Measurements from ENCODE around the gene DSCAM. TPM values are rescaled to one million over a fixed set of nuclear protein-coding genes. Genes with fewer than 3 reads are reported as not detected.

The DSCAM gene
- total and polyA plus RNA-seq, 8 donors, result 0.37 TPM; not detected in 7

- TF ChIP-seq EP300 (IDR thresholded peaks at IDR 0.05) (no peak), POLR2A (IDR thresholded peaks at IDR 0.05) (no peak), POLR2AphosphoS5 (IDR thresholded peaks at IDR 0.05) (no peak)
- H3K4me1 ChIP-seq, result no peaks in the 10 kb centered on the region
- WGBS, 5 donors, result 49 to 73% (median 62%) methylated on average over 6 of the region's 6 CpGs
- H3K4me3 ChIP-seq, result no peak overlapping the region
- no peaks in the 10 kb centered on the region for H3K9me3 ChIP-seq
- peak in 1 of 2 donors; percentile 24 for DNase-seq
- intact Hi-C loops (cut with DNase I; ENCODE audit: low total_unique reads), result no loop called here
- H3K27me3 ChIP-seq, result peaks cover 0 to 18% (median 0%) of the 10 kb centered on the region in 3 donors
- no peak overlapping the region for H3K27ac ChIP-seq
- no peaks in the 10 kb centered on the region for H3K36me3 ChIP-seq
Observed at GRCh38 chr21:39980241-39980820, 866.6 kb downstream of the DSCAM start.

GRCh38 chr21:39979321-39979720, 867.6 kb downstream of the DSCAM start:
- TF ChIP-seq CTCF (IDR thresholded peaks at IDR 0.05) (no peak), EP300 (IDR thresholded peaks at IDR 0.05) (no peak), POLR2A (IDR thresholded peaks at IDR 0.05) (no peak), POLR2AphosphoS5 (IDR thresholded peaks at IDR 0.05) (no peak)
- no peaks in the 10 kb centered on the region for H3K9me3 ChIP-seq
- no peaks in the 10 kb centered on the region for H3K4me1 ChIP-seq
- no peak overlapping the region for H3K27ac ChIP-seq
- 75 to 85% (median 77%) methylated on average over 8 of the region's 8 CpGs for WGBS, 5 donors
- no peak for DNase-seq
- peaks cover 0 to 22% (median 0%) of the 10 kb centered on the region in 3 donors for H3K27me3 ChIP-seq
- H3K4me3 ChIP-seq, result no peak overlapping the region
- no peaks in the 10 kb centered on the region for H3K36me3 ChIP-seq
- intact Hi-C loops (cut with DNase I; ENCODE audit: low total_unique reads), result no loop called here

- Histone ChIP-seq H3K36me3 (no peaks in the 10 kb centered on the region), H3K4me3 (no peak overlapping the region), H3K4me1 (no peaks in the 10 kb centered on the region), H3K27me3 (peaks cover 0 to 22% (median 0%) of the 10 kb centered on the region in 3 donors), H3K27ac (no peak overlapping the region), H3K9me3 (no peaks in the 10 kb centered on the region)
- no peak for TF ChIP-seq POLR2A (IDR thresholded peaks at IDR 0.05)
- no peak for TF ChIP-seq POLR2AphosphoS5 (IDR thresholded peaks at IDR 0.05)
- no peak for TF ChIP-seq CTCF (IDR thresholded peaks at IDR 0.05)
- TF ChIP-seq EP300 (IDR thresholded peaks at IDR 0.05), result no peak
- WGBS, 5 donors, result 54 to 79% (median 60%) methylated on average over 5 of the region's 5 CpGs
- intact Hi-C loops (cut with DNase I; ENCODE audit: low total_unique reads), result no loop called here
- no peak for DNase-seq
Observed at GRCh38 chr21:39976800-39977199, 870.2 kb downstream of the DSCAM start.

DNA sequence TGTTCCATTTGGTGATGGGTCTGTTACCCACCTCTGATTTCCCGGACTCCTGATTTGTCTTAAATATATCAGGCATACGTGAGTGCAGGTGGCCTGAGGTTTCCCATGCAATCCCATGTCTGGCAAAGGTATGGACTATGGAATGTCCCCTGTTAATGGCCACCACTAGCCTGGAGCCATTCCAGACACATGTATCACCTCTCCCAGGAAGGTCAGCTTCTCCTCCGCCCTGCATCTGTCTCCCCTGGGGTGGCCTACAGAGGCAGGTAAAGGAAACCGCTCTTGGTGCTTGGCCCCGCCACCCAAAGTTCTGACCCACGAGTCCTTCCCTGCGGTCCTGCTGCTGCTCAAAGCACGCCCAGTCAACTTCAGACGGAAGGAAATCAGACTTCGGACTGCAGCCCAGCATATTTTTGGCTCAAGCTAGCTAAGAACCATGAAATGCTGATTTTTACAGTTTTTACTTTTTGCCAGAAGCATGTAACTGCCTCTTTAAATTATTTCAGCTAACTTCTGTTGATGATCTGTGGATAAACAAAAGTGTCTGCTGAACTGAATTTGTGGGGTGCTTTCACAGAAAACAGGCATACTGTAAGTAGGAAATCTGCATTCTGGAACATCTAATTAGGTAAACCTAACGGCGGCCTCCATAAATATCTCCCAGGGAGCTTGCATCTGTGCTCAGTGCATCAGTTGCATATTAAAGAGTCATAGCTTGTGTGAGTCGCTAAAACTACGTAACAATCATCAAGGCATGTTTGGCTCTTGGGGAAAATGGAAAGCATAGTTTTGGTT, 873.8 kb downstream of the DSCAM start:
- no peak for TF ChIP-seq POLR2A (IDR thresholded peaks at IDR 0.05)
- TF ChIP-seq EP300 (IDR thresholded peaks at IDR 0.05), result no peak
- no peak for TF ChIP-seq CTCF (IDR thresholded peaks at IDR 0.05)
- TF ChIP-seq POLR2AphosphoS5 (IDR thresholded peaks at IDR 0.05), result no peak
- no peaks in the 10 kb centered on the region for H3K9me3 ChIP-seq
- no peak overlapping the region for H3K27ac ChIP-seq
- no peak for DNase-seq
- peaks cover 0 to 20% (median 0%) of the 10 kb centered on the region in 3 donors for H3K27me3 ChIP-seq
- 82 to 91% (median 88%) methylated on average over 14 of the region's 14 CpGs for WGBS, 5 donors
- H3K36me3 ChIP-seq, result no peaks in the 10 kb centered on the region
- intact Hi-C loops (cut with DNase I; ENCODE audit: low total_unique reads), result no loop called here
- H3K4me3 ChIP-seq, result no peak overlapping the region
- no peaks in the 10 kb centered on the region for H3K4me1 ChIP-seq
